Measurements from ENCODE around the gene COL8A1.
"Not testable (repeated sequence)": the region's sequence is repeated elsewhere in the genome, so short reads cannot be mapped to it uniquely, and the experiment has no call there.

Gene COL8A1

DNA sequence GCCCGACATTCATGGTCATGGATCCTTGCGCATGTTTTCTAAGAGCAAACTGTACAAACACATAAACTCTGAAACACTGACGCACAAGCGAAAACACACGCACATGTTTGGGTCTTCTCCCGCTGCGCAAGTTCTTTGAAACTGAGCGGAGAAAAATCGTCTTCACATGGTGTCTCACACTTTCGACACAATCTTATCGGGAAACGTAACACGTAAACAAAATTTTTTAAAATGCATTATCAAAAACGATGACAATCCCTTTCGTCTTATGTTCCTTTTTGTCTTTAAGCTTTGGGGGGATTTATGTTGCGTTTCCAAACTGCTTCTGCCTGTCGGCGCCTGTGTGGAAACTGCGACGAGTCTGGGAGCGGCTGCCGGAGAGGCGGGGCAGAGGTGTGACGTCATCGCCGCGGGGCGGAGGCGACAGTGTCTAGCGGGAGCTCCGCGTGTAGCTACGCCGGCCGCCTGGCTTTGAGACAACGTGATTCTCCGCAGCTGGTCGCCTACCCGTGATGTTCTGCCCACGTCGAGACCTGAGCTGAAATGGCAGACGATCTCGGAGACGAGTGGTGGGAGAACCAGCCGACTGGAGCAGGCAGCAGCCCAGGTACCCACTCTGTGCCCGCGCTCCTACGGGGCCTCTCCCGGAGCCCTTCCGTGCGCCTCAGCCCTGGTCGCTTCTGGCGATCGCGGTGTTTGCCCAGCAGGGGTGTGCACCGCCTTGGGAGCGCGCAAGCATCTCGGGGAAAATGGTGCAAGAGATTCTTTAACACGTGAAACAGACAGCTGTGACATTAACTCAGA is 179.2 kb downstream of the COL8A1 start, which contains the start of gene CMSS1:
Gene CMSS1, plus strand, starts transcription at position 426 of the 804 bp plus-strand sequence.
- DNase-seq, result peak; percentile 93 to 94

DNA sequence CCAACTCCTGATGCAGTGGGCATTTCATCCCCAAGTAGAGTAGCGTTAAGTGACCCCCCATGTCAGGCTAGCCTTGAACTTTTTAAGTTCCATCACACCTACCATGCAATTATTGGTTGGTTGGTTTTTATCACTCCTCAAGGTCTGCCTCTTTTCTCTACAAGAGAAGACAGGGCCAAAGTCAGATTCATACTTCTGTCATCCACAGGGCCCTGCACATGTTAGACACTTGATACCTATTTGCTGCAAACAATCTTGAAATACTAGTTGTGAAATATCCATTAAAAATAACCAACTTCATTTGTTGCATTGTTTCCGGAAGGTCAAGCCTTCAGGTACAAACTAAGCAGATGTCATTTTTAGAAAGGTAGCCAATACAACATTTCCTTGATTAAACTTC is 180.4 kb downstream of the COL8A1 start:
- DNase-seq, result no peak

DNA sequence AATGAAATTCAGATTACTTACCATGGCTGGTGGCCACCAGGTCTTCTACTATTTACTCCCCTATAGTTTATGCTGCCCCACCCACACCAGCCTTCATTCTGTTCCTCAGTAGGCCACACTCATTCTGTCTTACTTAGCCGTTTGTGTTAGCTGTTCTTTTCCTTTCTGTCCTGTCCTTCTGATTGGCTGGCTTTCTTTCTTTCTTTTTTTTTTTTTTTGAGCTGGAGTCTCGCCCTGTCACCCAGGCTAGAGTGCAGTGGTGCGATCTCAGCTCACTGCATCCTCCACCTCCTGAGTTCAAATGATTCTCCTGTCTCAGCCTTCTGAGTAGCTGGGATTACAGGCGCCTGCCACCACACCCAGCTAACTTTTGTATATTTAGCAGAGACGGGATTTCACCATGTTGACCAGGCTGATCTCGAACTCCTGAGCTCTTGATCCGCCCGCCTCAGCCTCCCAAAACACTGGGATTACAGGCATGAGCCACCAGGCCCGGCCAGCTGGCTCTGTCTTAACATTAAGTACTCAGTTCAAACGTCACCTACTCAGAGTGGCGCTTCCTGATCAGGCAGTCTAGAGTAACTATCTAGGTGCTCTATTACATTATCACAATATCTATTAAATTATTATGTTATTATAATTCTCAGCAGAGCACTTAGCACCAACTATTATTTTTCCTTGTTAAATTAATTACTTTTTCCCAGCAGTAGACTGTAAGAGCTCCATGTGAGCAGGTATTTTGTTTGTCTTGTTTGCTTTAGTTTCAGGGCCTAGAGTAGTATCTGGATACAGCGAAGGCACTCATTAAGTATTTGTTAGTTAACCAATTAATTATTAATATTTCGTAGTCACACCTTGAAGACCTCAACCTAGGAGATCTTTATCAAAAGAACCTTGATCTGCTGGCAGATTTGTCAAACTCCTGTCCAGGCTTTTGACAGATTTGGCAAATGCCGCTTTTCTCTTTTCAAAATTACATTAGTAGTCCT is 185.6 kb downstream of the COL8A1 start:
- DNase-seq, result no peak

DNA sequence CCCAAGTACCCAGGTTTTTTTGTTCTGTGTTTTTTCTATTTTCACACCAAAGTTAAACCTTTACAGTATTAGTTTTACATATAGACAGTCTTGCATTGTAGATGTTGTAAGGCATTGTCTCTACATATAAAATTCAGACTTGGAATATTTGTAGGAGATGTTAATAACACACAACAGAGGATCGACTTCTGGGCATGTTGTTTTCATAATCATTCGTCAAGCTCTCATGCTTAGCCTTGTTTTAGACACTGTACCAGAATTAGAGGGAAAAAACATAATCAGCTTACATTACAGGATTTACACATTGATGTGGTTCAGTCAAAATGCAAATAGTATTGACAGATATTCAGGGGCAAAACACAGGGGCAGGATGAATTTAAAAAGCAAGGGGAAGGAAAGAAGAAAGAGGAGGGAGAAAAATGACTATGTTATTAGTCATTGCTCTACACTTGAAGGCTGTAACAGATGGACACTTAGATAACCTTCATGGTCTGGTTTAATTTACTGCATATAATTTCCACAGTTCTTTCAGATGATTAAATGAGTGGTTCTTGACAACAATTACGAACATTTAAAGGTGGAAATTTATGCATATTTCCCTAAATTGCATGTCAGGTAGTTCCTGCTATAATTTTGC is 186.7 kb downstream of the COL8A1 start:
- no peak for DNase-seq

DNA sequence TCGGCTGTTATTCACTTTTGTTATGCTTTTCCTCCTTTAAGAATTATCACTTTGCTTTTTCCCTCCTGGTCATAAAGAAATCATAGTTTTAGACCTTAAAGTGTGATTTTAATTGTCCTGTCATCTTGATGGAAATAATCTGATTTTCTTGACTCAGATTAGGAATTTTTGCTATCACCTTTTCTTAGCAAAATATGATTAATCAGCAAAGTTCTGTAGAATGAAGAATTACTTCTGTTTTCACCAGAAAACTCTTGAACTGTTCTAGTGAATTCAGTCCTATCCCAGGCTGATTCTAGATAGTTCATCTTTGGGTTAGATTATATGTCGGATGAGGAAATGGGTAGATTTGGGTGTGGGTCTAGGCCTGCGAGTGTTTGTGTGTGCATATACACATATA is 191.4 kb downstream of the COL8A1 start:
- no peak for DNase-seq

DNA sequence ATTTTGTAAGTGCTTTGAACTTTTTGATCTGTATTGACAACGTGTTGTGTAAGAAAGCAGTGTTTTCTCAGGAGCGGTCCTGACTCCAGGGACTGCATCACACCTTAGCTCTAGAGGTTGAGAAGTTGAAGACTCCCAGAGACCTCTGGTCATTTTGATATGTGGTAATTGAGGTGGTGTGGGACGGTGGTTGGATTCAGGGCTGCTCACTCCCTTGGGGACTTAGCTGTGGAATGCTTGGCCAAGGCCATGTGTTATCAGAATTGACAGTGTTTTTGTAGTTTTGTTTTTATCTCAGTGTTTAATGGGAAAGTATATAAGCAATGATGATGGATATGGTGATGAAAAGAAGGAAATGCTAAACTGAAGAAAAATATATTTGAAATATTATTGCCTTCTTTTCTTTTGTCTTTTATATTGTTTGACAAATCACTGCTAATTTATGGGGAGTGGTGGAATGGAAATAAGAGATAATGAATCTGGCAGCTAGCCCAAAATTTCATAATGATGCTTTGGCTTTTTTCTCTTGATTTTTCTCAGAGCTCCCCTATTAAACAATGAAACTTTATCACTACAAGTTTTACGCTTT is 195.3 kb downstream of the COL8A1 start:
- no peak for DNase-seq

DNA sequence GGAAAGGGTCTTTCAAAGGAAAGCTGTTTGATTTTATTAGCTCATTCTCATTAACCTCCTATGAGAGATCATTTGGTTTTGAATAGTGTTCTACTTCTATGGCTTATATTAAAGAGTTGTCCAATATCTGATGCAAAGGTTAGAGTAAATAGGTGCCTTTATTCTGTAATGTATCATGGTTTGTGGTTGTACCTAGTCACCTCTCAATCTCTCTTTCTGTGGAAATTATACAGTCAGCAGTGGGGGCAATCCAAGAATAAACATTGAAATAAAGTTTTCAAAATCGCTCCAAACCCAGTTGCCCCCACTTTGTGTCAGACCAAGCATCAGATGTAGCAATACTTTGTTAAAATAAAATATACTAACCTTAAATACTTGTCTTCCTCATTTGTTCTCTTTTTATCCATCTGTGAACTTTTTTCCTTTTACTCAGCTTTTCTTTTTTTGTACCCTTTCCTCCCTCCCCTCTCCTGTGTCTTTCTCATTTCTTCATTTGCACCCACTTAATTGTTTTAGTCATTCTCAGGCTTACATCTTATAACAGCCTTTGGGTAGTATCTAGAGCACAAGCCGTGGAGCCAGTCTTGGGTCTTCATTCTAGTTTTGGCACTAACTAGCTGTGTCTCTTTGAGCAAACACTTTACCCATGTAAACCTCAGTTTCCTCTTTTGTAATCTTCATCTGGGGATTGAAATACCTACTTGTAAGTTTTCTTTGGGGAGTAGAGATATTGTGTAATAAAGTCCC is 196.0 kb downstream of the COL8A1 start:
- no peak for DNase-seq

DNA sequence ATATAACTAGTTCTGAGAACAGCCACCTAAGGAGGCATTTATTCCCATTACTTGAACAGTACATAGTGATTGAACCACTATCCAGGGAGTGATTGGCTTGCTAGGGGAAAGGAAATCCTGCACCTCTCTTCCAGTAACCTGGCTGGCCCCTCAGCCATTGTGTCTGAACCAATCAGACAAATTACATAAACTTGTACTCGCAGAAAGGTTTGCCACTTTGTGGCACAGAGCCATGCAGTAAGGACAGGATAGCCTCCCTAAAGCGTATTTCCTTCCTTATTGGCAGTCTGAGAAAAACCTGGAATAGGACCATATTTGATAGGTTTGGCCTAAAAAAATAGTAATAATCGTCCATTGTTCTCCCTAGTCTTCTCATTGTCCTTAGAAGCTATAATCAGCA is 198.3 kb downstream of the COL8A1 start:
- no peak for DNase-seq

DNA sequence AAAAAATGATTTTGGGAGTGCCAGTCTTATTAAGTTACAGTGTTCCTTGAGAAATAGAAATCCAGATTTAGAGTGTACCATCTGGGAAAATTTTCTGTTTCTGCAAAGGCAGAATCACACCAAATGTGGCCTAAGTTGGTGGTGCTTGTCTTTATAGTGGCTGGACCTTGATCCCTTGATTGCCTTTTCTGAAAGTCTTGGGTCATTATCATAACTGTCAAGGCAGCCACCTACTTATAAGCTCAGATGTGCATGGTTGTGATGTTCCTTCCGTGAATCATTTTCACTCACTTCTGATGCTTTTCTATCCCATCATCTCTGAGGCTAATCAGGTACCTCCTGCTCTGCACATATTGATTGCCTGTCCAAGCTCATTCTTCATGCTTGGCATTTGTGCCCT is 199.3 kb downstream of the COL8A1 start:
- no peak for DNase-seq

DNA sequence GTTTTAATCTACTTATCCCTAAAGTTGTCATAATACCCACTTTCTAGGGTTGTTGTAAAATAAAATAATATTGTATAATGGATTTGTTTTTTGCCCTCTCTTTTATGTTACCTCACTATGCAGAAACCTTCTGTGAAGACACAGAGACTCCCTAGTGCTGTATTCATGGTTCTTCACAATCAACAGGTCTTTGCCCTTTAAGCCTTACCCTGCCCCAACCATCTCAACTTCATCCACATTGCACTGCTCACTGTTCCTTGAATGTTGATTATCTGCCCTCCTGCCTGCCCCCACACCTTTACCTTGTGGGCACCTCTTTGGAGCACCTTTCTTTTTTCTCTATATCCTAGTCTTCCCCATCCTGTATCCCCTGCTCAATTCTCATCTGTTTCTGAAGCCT is 200.4 kb downstream of the COL8A1 start:
- DNase-seq, result no peak

DNA sequence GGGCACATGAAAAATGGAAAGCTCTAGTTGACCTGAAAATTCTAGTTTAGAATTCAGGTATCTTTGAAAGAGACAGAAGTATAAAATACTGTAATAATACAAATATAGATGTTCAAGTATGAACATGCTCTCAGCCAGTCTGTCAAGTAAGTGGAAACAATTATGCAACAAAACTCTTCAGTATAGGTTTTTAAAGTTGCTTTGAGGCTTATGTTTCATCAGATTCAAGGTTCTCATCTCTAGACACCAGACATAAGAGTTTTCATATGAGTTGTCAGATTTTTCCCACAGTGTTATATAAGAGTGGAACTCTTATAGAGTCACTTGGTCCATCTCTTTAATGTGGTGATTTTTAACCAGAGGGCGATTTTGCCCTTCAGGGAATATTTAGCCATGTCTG is 201.2 kb downstream of the COL8A1 start:
- DNase-seq, result no peak

DNA sequence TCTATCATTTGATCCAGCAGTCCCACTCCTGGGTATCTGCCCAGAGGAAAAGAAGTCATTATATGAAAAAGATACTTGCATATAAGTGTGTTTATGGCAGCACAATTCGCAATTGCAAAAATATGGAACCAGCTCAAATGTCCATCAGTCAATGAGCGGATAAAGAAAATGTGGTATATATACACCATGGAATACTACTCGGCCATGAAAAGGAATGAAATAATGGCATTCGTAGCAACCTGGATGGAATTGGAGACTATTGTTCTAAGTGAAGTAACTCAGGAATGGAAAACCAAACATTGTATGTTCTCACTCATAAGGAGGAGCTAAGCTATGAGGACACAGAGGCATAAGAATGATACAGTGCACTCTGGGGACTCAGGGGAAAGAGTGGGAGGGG is 203.6 kb downstream of the COL8A1 start:
- not testable (repeated sequence) for DNase-seq

DNA sequence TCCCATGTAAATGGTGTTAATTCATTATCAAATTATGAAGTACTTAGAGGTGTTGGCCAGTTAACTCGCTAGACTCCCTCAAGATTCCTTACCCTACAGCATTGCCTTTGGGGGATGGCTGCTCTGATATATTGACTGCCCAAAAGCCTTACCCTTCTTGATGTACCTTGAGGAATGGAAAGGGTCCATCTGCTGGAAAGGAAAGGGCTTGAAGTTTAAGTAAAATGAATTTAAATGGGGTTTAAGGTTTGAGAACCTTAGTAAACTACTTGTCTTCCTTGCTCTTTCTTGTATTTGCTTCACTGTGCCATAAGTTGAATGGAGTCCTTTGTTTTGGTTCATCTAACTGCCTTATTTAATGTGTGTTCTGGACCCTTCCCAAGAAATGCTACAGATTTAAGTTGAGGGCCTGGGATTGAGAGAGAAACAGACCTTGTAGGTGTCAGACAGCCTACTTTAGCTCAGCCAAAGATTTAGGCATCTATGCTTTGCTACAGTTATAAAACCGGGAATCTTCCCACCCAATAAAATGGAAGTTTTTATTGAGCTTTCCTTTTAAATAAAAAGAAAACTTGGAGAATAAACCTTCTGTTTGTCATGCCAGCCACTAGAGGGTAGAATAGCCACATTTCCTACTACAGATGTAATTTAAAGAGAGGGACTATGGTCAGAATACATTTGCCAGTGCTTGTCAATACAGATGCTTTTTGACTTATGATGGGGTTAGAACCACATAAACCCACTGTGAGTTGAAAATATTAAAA is 204.6 kb downstream of the COL8A1 start:
- no peak for DNase-seq

DNA sequence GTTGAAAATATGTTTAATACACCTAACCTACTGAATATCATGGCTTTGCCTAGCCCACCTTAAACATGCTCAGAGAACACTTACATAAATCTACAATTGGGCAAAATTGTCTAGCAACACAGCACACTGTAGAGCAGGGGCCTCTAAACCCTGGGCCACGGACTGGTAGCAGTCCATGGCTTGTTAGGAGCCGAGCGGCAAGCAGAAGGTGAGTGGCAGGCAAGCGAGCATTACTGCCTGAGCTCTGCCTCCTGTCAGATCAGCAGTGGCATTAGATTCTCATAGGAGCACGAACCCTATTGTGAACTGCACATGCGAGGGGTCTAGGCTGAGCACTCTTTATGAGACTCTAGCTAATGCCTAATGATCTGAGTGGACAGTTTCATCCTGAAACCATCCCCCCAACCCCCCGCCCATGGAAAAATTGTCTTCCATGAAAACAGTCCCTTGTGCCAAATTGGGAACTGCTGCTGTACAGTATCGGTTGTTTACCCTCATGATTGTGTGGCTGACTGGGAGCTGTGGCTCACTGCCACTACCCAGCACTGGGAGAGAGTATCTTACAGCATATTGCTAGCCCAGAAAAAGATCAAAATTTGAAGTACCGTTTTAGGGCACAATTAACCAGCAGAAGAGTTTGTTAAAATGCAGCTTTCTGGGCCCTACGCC is 205.3 kb downstream of the COL8A1 start:
- no peak for DNase-seq

DNA sequence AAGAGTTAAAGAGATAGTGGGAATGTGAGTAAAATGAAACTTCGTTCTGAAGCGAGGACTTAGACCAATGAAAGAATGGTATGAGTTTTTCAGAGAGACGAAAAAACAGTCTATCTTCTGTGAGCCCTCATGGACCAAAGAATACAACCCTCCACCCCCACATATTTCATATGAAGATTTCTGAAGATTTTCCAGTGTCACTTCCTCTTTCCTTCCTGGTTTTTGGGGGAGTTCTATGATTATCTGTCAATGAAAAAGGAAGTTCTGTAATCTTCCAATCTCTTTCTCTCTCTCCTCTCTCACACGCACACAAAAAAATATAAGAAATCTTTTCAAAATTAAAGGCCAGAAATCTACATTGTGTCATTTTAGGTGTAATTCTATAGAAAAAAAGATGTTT is 206.9 kb downstream of the COL8A1 start:
- no peak for DNase-seq

DNA sequence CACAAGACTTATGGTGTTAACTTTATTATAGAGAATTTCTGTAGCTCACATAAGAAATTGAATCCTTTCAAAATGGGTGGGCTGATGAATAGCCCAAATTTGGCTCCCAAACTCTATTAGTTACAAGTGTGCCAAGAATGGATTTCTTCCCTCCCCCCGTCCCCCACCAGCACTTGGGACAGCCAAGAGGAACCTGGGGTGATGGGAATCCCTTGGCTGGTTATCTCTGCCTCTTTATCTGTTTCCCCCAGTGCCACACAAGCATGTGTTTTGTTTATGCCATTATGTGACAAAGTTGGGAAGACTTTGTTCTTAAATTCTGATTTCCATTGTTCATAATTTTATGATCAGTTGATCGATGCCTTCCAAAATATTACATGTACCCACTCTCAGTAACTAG is 207.6 kb downstream of the COL8A1 start:
- no peak for DNase-seq

DNA sequence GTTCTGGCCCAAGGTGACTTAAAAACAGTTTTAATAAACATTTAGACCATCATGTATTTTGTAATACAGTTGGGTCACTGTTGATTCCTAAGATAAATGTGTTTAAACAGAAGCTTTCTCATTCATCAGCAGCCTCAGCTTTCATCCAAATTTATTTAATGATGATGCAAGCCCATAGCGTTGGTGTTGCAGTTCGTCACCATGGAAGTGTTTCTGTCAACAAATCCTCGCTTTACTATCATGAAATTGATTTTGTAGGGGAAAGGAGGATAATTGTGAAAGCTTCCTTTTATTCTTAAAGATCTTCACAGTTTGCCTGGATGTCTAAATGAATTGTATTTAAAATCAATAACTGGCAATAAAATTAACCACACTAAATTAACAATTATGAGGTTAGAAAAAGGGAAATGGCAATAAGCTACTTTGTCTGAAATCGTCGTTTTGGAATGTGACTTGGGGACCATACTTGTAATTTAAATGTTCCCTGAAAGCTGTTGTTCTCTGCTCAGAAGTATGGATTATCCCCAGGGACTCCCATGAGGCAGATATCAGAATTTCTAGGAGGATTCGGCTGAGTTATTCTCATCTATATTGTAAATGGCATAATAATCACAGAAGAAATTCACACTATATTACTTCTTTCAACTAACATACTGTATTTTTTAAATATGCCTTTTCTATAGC is 208.2 kb downstream of the COL8A1 start:
- DNase-seq, result no peak

DNA sequence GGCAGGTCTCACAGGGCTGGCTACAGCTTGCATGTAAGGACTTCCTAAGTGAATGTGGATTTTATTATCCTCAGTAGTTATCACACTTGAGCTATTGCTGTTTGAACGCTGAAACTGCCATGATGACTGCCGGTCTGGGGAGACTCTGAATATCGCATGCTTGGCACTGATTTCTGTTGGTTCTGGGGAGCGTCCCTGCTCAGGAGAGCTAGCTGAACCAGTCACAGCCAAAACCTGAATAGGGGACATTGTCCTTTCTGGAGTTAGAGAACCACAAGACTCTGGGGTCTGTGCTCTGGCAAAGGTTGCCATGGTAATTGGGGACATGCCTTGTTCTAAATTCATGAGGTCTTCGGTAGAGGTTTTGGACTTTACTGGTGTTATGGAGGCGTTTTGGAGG is 210.0 kb downstream of the COL8A1 start:
- no peak for DNase-seq
